Sigmoid colon (tissue), 4 donors: ENCODE results near the gene RCOR2.

Source experiments
- POLR2AphosphoS5 ChIP-seq, 4 donors: sonication (generic); formaldehyde crosslinking; IDR thresholded peaks; one replicate each; pipeline ENCODE4 v1.6.1; 2017; ENCODE audit warnings: antibody characterized with exemption in 4 of 4
- TF ChIP-seq, protein P1 (sequence below), 4 experiments: fragments of 450-650 bp in 3 of 4; fragments of 200-600 bp in 1 of 4; IDR thresholded peaks; one replicate each; pipeline ENCODE4 v1.5.1; 2016 to 2019; ENCODE audit warnings: antibody characterized with exemption in 4 of 4, mild to moderate bottlenecking in 3 of 4, moderate library complexity in 2 of 4

DNA sequence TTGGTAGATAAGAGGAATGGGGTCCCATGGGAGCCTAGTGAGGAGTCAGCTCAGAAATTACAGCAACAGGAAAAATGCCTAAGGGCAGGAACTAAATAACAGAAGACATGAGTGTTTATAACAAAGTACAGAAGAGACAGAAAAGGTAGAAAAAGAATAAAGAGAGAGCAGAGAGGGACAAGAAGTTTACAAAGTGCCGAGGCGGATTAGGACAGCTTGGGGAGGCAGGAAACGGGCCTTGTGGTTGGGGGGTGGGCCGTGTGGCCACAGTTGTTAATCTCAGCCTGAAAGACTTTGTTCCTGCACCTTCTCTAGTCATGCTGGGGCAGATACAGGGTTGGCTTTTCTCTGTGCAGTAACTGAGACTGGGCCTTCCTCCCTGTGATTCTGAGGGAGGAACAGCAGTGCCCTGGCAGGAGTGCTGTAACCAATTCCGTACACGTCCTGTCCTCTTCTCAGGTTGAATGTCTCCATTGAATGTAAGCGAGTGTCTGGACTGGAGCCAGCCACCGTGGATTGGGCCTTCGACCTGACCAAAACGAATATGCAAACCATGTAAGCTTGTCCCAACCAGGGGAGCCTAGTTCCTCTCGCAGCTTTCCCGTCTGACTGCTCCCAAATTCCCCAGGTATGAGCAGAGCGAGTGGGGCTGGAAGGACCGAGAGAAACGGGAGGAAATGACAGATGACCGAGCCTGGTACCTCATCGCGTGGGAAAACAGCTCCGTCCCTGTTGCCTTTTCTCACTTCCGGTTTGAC lies 35.0 kb upstream of the RCOR2 start:
- TF ChIP-seq, protein P1, sequence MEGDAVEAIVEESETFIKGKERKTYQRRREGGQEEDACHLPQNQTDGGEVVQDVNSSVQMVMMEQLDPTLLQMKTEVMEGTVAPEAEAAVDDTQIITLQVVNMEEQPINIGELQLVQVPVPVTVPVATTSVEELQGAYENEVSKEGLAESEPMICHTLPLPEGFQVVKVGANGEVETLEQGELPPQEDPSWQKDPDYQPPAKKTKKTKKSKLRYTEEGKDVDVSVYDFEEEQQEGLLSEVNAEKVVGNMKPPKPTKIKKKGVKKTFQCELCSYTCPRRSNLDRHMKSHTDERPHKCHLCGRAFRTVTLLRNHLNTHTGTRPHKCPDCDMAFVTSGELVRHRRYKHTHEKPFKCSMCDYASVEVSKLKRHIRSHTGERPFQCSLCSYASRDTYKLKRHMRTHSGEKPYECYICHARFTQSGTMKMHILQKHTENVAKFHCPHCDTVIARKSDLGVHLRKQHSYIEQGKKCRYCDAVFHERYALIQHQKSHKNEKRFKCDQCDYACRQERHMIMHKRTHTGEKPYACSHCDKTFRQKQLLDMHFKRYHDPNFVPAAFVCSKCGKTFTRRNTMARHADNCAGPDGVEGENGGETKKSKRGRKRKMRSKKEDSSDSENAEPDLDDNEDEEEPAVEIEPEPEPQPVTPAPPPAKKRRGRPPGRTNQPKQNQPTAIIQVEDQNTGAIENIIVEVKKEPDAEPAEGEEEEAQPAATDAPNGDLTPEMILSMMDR (IDR thresholded peaks at IDR 0.05): no peak
- TF ChIP-seq POLR2AphosphoS5 (IDR thresholded peaks at IDR 0.05): no peak
